Smooth muscle cell (in vitro differentiated cells): Measurements from ENCODE around the gene TMEM143. TPM values are rescaled to one million over a fixed set of nuclear protein-coding genes. Genes with fewer than 3 reads are reported as not detected.

Source experiments
- DNase-seq: peaks from one replicate; lab custom pipeline; 2025; ENCODE audit not compliant: unreplicated experiment; lab: John Stamatoyannopoulos, UW
- H2AFZ ChIP-seq: fragments of 200-600 bp; sonication (generic); 2 replicates; pipeline ENCODE4 v1.6.0; 2016; ENCODE audit warnings: antibody characterized with exemption, low read depth, mild to moderate bottlenecking
- H3F3A ChIP-seq: fragments of 200-600 bp; sonication (generic); 2 replicates; pipeline ENCODE4 v1.6.0; 2017; ENCODE audit warnings: antibody characterized with exemption, low read depth
- H3K27ac ChIP-seq: fragments of 200-600 bp; sonication (generic); 2 replicates; pipeline ENCODE4 v1.5.1; 2016; ENCODE audit warnings: low read depth, mild to moderate bottlenecking
- H3K27me3 ChIP-seq: fragments of 200-600 bp; sonication (generic); 2 replicates; pipeline ENCODE4 v1.6.1; 2016; ENCODE audit warnings: low read depth, mild to moderate bottlenecking
- H3K36me3 ChIP-seq: fragments of 200-600 bp; sonication (generic); 2 replicates; pipeline ENCODE4 v1.5.1; 2016; ENCODE audit warnings: low read depth
- H3K4me1 ChIP-seq: fragments of 200-600 bp; sonication (generic); 2 replicates; pipeline ENCODE4 v1.5.1; 2016; ENCODE audit warnings: low read depth
- H3K4me2 ChIP-seq: fragments of 200-600 bp; sonication (generic); 2 replicates; pipeline ENCODE4 v1.6.0; 2016; ENCODE audit warnings: mild to moderate bottlenecking
- H3K4me3 ChIP-seq: fragments of 200-600 bp; sonication (generic); 2 replicates; pipeline ENCODE4 v1.5.1; 2016; ENCODE audit warnings: mild to moderate bottlenecking
- H3K79me2 ChIP-seq: fragments of 200-600 bp; sonication (generic); 2 replicates; pipeline ENCODE4 v1.6.0; 2016; ENCODE audit warnings: low read depth, mild to moderate bottlenecking
- H3K9ac ChIP-seq: fragments of 200-600 bp; sonication (generic); 2 replicates; pipeline ENCODE4 v1.6.0; 2016; ENCODE audit warnings: low read depth
- H3K9me3 ChIP-seq: fragments of 200-600 bp; sonication (generic); replicated peaks from 2 replicates; pipeline ENCODE4 v1.5.1; 2016; ENCODE audit warnings: low read depth
- H4K20me1 ChIP-seq: fragments of 200-600 bp; sonication (generic); 2 replicates; pipeline ENCODE4 v1.6.0; 2016; ENCODE audit warnings: low read depth
- WGBS: methylation state at CpG from one replicate; pipeline ENCODE4 v1.1.7; 2016; ENCODE audit warnings: low lambda C conversion rate; 5-methylcytosine and 5-hydroxymethylcytosine counted together
- polyA plus RNA-seq: library from polyadenylated mRNA; unstranded; fragments of >200 nt; fragmentation: Nextera tagmentation; extraction: Ambion mirVana; gene quantifications from 2 replicates; pipeline ENCODE4 v1.2.1, GENCODE V29; 2016
- total RNA-seq: library from RNA; depleted of rRNA; stranded (reverse); fragments of >200 nt; gene quantifications from 2 replicates; pipeline ENCODE4 v1.2.3, GENCODE V29; 2014
- TF ChIP-seq, protein P1 (sequence below): fragments of 200-600 bp; sonication (generic); IDR thresholded peaks from 2 replicates; pipeline ENCODE4 v1.5.1; 2017; ENCODE audit warnings: borderline replicate concordance, mild to moderate bottlenecking, antibody characterized with exemption; ENCODE audit not compliant: insufficient read depth, poor library complexity, severe bottlenecking

TMEM143 gene
- total and polyA plus RNA-seq, 2 experiments from 2014 or later: 3.8 to 11.2 TPM

GRCh38 chr19:48283908-48284307 lies 79.8 kb downstream of the TMEM143 start:
- DNase-seq: no peak
- Histone ChIP-seq H3K27ac (peak overlapping the region; percentile 77), H3K9ac (no peak overlapping the region), H3K79me2 (no peaks in the 10 kb centered on the region), H3F3A (no peaks in the 10 kb centered on the region), H3K4me3 (no peak overlapping the region), H3K4me1 (no peaks in the 10 kb centered on the region), H3K36me3 (no peaks in the 10 kb centered on the region), H2AFZ (no peak overlapping the region), H3K9me3 (no peaks in the 10 kb centered on the region), H3K27me3 (no peaks in the 10 kb centered on the region), H3K4me2 (no peak overlapping the region), H4K20me1 (no peaks in the 10 kb centered on the region)
- TF ChIP-seq, protein P1, sequence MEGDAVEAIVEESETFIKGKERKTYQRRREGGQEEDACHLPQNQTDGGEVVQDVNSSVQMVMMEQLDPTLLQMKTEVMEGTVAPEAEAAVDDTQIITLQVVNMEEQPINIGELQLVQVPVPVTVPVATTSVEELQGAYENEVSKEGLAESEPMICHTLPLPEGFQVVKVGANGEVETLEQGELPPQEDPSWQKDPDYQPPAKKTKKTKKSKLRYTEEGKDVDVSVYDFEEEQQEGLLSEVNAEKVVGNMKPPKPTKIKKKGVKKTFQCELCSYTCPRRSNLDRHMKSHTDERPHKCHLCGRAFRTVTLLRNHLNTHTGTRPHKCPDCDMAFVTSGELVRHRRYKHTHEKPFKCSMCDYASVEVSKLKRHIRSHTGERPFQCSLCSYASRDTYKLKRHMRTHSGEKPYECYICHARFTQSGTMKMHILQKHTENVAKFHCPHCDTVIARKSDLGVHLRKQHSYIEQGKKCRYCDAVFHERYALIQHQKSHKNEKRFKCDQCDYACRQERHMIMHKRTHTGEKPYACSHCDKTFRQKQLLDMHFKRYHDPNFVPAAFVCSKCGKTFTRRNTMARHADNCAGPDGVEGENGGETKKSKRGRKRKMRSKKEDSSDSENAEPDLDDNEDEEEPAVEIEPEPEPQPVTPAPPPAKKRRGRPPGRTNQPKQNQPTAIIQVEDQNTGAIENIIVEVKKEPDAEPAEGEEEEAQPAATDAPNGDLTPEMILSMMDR: no peak
- WGBS: 72% methylated on average over 7 of the region's 7 CpGs

Other genes with a start within 250 kb of the TMEM143 start
- 9.8 and 16.5 TPM in 2 replicates for gene LIG1, start 193.6 kb downstream of the TMEM143 start, total RNA-seq
- gene LIG1, start 193.6 kb downstream of the TMEM143 start, polyA plus RNA-seq: 26.1 and 38.5 TPM in 2 replicates
- 0.18 and 1.3 TPM in 2 replicates for gene ZSWIM9, start 193.3 kb downstream of the TMEM143 start, total RNA-seq
- gene ZSWIM9, start 193.3 kb downstream of the TMEM143 start, polyA plus RNA-seq: 1.3 and 1.6 TPM in 2 replicates
- gene CARD8, start 108.0 kb downstream of the TMEM143 start, total RNA-seq: 17.7 and 30.0 TPM in 2 replicates
- 9.0 and 9.3 TPM in 2 replicates for gene CARD8, start 108.0 kb downstream of the TMEM143 start, polyA plus RNA-seq
- gene ZNF114, start 93.9 kb downstream of the TMEM143 start, total RNA-seq: 0.22 and 1.5 TPM in 2 replicates
- 0.67 and 3.2 TPM in 2 replicates for gene ZNF114, start 93.9 kb downstream of the TMEM143 start, polyA plus RNA-seq
- 74.5 and 95.2 TPM in 2 replicates for gene EMP3, start 38.4 kb downstream of the TMEM143 start, total RNA-seq
- gene EMP3, start 38.4 kb downstream of the TMEM143 start, polyA plus RNA-seq: 424 and 458 TPM in 2 replicates
- gene SYNGR4, start 427 bp upstream of the TMEM143 start, total RNA-seq: not detected in 2 replicates
- 0.98 TPM in 1 of 2 replicates, not detected in the other for gene SYNGR4, start 427 bp upstream of the TMEM143 start, polyA plus RNA-seq
- 203 and 239 TPM in 2 replicates for gene KDELR1, start 27.6 kb upstream of the TMEM143 start, total RNA-seq
- 296 and 315 TPM in 2 replicates for gene KDELR1, start 27.6 kb upstream of the TMEM143 start, polyA plus RNA-seq
- gene GRIN2D, start 29.7 kb upstream of the TMEM143 start, total RNA-seq: 3.5 and 4.0 TPM in 2 replicates
- 10.7 and 12.7 TPM in 2 replicates for gene GRIN2D, start 29.7 kb upstream of the TMEM143 start, polyA plus RNA-seq
- gene GRWD1, start 82.0 kb upstream of the TMEM143 start, total RNA-seq: 11.7 and 22.1 TPM in 2 replicates
- 23.6 and 25.7 TPM in 2 replicates for gene GRWD1, start 82.0 kb upstream of the TMEM143 start, polyA plus RNA-seq
- 1.2 and 1.8 TPM in 2 replicates for gene KCNJ14, start 91.6 kb upstream of the TMEM143 start, total RNA-seq
- gene KCNJ14, start 91.6 kb upstream of the TMEM143 start, polyA plus RNA-seq: 1.7 and 2.0 TPM in 2 replicates
- gene CYTH2, start 105.4 kb upstream of the TMEM143 start, total RNA-seq: 44.5 and 49.7 TPM in 2 replicates
- 62.1 and 95.0 TPM in 2 replicates for gene CYTH2, start 105.4 kb upstream of the TMEM143 start, polyA plus RNA-seq
- 1.1 and 3.1 TPM in 2 replicates for gene LMTK3, start 147.9 kb upstream of the TMEM143 start, total RNA-seq
- 0.66 and 1.8 TPM in 2 replicates for gene LMTK3, start 147.9 kb upstream of the TMEM143 start, polyA plus RNA-seq
- gene SULT2B1, start 188.2 kb upstream of the TMEM143 start, total RNA-seq: 1.7 TPM in 1 of 2 replicates, not detected in the other
- 0.13 and 2.3 TPM in 2 replicates for gene SULT2B1, start 188.2 kb upstream of the TMEM143 start, polyA plus RNA-seq
- gene SPACA4, start 242.8 kb upstream of the TMEM143 start, total RNA-seq: not detected in 2 replicates
- gene SPACA4, start 242.8 kb upstream of the TMEM143 start, polyA plus RNA-seq: 0.43 TPM in 1 of 2 replicates, not detected in the other